NCI-H2081 treated with DMSO at 0.1 percent for 48 hours (cell line): Measurements from ENCODE around the gene NAB2.
"Not testable (repeated sequence)": the region's sequence is repeated elsewhere in the genome, so short reads cannot be mapped to it uniquely, and the experiment has no call there.

ENCODE experiments used
- DNase-seq: peaks from one replicate; lab custom pipeline; 2025; lab: John Stamatoyannopoulos, UW

NAB2 gene

DNA sequence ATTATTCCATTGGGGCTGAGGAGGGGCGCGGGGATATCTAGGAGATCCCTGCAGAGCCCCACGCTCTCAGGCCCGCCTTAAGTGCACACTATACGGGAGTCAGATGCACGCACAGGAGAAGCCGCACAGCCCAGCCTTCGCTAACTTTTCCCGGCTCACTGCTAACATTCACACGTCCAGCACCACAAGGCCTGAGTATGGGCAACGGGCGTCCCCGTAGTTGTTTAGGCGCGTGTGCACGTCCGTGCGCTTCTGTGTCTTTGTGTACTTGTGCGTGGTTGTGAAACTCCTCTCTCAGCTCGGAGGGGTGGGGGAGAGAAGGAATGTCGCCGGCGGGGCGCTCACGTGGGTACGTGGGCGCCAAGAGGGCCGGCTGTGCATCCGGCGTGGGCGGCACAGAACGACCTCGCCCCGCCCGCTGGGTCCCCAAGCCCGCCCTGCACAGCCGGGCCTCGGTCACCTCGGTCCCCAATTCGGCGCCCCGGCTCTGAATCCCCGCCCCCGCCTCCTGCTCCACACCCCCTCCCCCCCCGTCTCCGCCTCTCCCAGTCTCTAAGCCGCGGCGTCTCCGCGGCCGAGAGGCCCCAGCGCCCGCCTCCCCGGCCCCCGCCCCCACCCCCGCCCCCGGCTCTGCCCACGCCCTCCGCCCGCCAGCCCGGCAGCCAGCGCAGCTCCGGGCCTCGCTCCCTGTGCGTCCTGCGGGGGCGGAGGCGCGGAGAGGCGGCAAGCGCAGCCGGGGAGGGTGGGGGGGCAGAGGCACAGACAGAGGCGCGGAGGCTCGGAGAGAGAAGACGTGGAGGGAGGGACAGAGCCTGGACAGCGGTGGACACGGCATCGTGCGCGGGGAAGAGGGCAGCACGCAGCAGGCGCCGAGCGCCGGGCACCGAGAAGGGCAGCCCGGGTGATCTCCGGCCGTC lies at the start of gene NAB2:
Gene NAB2 (plus strand): TSS at position 761 of the 917 bp plus-strand sequence. CDS start 158 bp downstream, outside the sequence.
- no peak for DNase-seq

DNA sequence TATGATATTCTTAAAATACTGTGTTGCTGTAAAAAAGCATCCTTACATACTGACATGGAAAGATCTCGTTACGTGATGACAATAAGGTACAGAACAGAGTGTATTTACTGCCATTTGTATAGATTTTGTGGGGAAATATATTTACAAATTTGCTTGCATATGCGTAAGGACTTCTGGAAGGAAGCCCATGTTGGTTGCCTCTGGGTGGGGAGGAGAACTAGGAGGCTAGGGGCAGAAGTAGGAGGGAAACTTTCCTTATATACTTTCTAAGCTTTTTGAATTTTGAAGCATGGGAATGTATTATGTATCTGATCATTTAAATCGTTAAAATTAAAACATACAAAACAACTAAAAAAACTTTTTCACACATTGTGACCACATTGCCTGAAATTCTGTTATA lies 48.7 kb upstream of the NAB2 start:
- DNase-seq: no peak

DNA sequence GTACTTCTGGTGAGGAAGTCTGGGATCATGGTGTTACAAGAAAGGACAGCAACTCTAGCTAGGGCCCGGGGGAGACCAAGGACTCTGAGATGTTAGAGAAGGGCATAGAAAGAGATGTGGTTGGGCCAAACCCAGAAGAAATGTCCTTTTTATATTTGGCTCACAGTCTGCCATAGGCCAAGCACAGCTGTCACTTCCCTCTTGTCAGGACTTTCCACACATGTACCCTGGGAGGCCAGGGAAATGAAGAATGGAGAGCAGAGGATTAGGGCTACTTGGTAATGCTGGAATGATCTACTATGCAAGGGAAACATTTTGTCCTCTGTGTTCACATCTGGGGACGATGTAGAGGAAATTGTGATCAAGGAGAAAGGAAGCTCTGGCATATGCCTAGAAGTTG lies 48.2 kb upstream of the NAB2 start:
- no peak for DNase-seq

- DNase-seq: no peak
Measured at GRCh38 chr12:57042695-57043094, 46.2 kb upstream of the NAB2 start.

GRCh38 chr12:57044468-57044867 lies 44.4 kb upstream of the NAB2 start:
- no peak for DNase-seq

- DNase-seq: no peak
Measured at GRCh38 chr12:57044889-57045288, 44.0 kb upstream of the NAB2 start.

DNA sequence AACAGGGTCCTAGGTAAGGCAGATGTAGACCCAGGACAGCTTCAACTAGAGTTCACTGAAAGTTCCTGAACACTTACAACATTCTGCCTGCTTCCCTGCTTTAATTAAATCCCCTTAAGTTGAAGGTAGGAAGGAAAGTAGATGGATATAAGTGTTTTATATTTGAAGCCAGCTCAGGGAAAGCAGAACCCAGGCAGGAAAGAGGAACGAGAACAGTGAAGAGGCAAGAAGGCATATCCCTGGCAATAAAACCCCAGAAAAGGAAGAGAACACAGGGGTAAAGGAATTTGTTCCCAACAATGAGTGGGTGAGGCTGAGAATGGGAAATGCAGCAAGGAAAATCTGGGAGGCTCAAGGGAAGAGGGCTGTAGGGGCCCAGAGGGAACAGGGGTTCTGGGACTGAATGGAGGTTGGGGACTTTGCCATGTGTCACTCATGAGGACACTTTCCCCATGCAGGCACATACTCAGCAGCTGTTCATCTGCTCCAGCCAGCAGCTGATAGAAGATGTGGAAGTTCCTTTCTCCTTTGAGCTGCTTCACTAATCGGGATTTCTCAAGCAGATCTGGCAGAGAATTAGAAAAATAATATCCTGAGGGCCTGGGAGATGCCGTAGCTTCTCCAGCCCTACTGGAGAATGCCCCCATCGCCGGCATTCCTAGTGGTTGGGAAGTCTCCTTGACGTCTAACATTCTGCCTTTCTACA lies 42.7 kb upstream of the NAB2 start:
- no peak for DNase-seq

- DNase-seq: no peak
Measured at GRCh38 chr12:57046947-57047890, 41.7 kb upstream of the NAB2 start.

DNA sequence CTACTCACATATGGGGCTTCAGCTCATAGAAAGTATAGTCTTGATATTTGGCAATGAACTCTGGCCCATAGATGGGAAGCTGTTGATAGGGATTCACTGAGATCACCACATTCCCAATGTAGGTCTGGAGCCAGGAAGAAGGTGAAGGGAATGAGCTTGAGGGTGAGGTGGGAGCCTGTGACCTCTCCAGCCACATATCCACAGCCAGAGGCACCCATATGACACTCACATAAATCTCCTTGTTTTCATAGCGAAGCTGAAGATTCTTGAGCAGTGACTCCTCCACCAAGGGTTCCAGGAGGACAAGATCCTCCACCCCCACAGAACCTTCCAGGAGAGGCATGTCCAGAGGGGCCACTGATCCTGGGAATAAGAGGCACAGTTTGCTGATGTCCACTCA lies 40.9 kb upstream of the NAB2 start:
- no peak for DNase-seq

GRCh38 chr12:57048423-57049118 lies 40.3 kb upstream of the NAB2 start:
- no peak for DNase-seq

DNA sequence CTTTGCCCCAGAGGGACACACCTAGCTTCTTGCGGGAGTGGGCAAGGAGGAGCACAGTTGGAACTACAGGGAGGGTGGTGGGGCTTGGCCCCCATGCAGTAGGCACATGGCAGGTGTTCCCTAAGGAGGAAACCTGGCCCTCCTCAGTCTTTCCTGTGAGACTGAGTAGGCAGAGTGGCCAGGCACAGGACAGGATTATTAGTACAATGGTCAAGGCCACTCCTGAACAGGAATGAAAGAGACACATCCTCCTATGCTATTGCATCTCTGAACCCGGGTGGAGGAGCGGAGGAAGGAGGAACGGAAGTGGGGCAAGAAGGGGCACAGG lies 39.8 kb upstream of the NAB2 start:
- no peak for DNase-seq

DNA sequence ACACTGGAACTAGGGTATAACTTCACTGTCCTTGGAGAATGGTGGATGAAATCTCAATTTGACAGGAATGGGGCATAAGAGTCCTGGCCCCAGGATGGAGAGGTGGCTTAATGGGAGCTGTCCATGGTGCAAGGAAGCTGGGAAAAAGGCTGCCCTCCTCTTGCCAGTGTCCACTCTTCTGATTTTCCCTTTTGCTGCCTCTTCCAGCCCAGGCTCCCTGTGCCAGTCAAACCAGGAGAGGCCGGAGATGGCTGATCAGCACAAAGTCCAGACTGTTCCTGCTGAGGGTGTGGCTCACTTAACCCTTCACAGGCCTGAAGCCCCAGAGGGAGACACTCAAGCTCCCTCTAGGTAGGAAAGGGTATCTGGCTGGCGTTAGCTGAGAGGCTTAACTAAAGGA lies 39.0 kb upstream of the NAB2 start, which contains the start of gene MYO1A:
Gene MYO1A (minus strand): TSS at position 240 of the 400 bp plus-strand sequence. CDS start 1,806 bp downstream, outside the sequence.
- DNase-seq: no peak

GRCh38 chr12:57051011-57051410 lies 37.9 kb upstream of the NAB2 start:
- no peak for DNase-seq

DNA sequence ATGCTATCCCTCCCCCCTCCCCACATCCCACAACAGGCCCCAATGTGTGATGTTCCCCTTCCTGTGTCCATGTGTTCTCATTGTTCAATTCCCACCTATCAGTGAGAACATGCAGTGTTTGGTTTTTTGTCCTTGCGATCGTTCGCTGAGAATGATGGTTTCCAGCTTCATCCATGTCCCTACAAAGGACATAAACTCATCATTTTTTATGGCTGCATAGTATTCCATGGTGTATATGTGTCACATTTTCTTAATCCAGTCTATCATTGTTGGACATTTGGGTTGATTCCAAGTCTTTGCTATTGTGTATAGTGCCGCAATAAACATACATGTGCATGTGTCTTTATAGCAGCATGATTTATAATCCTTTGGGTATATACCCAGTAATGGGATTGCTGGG lies 35.8 kb upstream of the NAB2 start:
- not testable (repeated sequence) for DNase-seq

DNA sequence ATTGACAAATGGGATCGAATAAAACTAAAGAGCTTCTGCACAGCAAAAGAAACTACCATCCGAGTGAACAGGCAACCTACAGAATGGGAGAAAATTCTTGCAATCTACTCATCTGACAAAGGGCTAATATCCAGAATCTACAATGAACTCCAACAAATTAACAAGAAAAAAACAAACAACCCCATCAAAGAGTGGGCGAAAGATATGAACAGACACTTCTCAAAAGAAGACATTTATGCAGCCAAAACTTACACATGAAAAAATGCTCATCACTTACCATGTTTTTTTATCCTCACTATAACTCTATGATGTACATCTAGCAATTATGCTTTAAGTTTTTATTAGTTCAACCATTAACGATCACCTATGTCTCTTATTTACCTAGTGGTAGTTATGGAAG lies 35.0 kb upstream of the NAB2 start:
- not testable (repeated sequence) for DNase-seq

GRCh38 chr12:57055824-57056223 lies 33.1 kb upstream of the NAB2 start:
- no peak for DNase-seq

- DNase-seq: no peak
Measured at GRCh38 chr12:57057067-57057751, 31.7 kb upstream of the NAB2 start.

- DNase-seq: no peak
Measured at GRCh38 chr12:57058454-57058853, 30.5 kb upstream of the NAB2 start.

GRCh38 chr12:57063991-57064685 lies 24.8 kb upstream of the NAB2 start:
- DNase-seq: no peak

DNA sequence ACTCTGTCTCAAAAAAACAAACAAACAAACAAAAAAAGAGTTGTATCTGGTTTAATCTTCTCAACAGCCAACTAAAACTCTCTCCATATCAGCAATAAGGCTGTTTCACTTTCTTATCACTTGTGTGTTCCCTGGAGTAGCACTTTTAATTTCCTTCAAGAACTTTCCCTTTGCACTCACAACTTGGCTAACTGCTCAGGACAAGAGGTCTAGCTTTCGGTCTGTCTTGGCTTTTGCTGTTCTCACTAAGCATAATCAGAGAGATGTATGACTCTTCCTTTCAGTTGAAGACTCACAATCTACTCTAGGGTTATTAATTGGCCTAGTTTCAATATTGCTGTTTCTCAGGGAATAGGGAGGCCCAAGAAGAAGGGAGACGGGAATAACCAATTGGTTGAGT lies 22.7 kb upstream of the NAB2 start:
- no peak for DNase-seq
